NOMO-1 (cell line): ENCODE results near the gene RNF115.

Source experiments
- DNase-seq, 2 experiments: peaks; one replicate each; lab custom pipeline; 2025; ENCODE audit not compliant: unreplicated experiment in 2 of 2; lab: John Stamatoyannopoulos, UW

The RNF115 gene

GRCh38 chr1:145707183-145707867 is 116.6 kb downstream of the RNF115 start, which contains the start of gene PDZK1:
PDZK1 (minus strand) TSS chr1:145707368; CDS start chr1:145688021, 19,347 bp downstream.
- DNase-seq = no peak

GRCh38 chr1:145706086-145706664 is 117.7 kb downstream of the RNF115 start:
- DNase-seq = no peak

- no peak for DNase-seq
These were observed 118.3 kb downstream of the RNF115 start for GRCh38 chr1:145705622-145706021.

GRCh38 chr1:145702826-145703225 is 121.1 kb downstream of the RNF115 start:
- DNase-seq = no peak

- no peak for DNase-seq
These were observed 121.8 kb downstream of the RNF115 start for GRCh38 chr1:145702052-145702451.

GRCh38 chr1:145701306-145701862 is 122.5 kb downstream of the RNF115 start:
- no peak for DNase-seq

GRCh38 chr1:145696630-145696960 is 127.3 kb downstream of the RNF115 start:
- DNase-seq = no peak

GRCh38 chr1:145695821-145696629 is 127.9 kb downstream of the RNF115 start:
- peak; percentile 44 to 66 for DNase-seq

- DNase-seq = peak in 1 of 2 experiments; percentile 13
These were observed 131.0 kb downstream of the RNF115 start for GRCh38 chr1:145692785-145693443.

- DNase-seq = peak in 1 of 2 experiments; percentile 60
These were observed 133.0 kb downstream of the RNF115 start for GRCh38 chr1:145690587-145691558.

GRCh38 chr1:145689922-145690321 is 134.0 kb downstream of the RNF115 start:
- DNase-seq = no peak

- DNase-seq = no peak
These were observed 135.0 kb downstream of the RNF115 start for GRCh38 chr1:145688924-145689323.
